Bronchial smooth muscle cell (primary cell): ENCODE results near the gene COX8C. TPM values are rescaled to one million over a fixed set of nuclear protein-coding genes. Genes with fewer than 3 reads are reported as not detected.

Source experiments
- total RNA-seq: library from RNA; depleted of rRNA; stranded (reverse); fragments of >200 nt; gene quantifications from 2 replicates; pipeline ENCODE4 v1.2.1, GENCODE V29; 2014

The COX8C gene, protein sequence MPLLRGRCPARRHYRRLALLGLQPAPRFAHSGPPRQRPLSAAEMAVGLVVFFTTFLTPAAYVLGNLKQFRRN
- total RNA-seq: not detected in 2 replicates

DNA sequence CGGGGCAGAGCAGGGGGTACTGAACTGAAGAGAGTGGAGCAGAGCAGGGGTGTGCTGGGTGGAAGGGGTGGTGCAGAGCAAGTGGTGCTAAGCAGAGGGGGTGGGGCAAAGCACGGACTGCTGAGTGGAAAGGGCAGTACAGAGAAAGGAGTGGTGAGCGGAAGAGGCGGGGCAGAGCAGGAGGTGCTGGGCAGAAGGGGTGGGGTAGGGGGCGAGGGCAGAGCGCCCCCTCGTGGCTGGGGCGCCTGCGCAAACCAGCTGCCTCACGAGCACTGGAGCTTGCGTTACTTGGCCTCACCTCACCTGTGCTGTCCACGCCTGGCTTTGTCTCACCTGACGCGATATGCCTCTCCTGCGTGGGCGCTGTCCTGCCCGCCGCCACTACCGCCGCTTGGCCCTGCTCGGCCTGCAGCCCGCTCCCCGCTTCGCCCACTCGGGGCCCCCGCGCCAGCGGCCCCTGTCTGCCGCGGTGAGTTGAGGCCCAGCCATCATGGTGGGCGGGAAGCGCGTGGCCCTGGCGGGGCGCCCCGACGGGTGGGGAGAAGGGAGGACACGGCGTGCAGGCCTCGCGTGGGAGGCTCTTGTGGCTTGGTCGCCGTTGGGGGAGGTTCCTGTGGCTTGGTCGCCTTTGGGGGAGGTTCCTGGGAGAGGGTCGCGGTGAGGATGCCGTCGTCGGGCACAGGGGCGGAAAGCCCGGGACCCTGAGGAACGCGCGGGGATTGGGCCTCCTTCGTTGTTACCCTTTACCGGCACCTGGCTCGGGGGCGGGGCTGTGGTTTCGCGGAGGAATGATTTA, at the start of gene COX8C:
Gene COX8C, plus strand, starts transcription at position 257 of the 796 bp plus-strand sequence. Its CDS starts 87 bp downstream, at position 344.

DNA sequence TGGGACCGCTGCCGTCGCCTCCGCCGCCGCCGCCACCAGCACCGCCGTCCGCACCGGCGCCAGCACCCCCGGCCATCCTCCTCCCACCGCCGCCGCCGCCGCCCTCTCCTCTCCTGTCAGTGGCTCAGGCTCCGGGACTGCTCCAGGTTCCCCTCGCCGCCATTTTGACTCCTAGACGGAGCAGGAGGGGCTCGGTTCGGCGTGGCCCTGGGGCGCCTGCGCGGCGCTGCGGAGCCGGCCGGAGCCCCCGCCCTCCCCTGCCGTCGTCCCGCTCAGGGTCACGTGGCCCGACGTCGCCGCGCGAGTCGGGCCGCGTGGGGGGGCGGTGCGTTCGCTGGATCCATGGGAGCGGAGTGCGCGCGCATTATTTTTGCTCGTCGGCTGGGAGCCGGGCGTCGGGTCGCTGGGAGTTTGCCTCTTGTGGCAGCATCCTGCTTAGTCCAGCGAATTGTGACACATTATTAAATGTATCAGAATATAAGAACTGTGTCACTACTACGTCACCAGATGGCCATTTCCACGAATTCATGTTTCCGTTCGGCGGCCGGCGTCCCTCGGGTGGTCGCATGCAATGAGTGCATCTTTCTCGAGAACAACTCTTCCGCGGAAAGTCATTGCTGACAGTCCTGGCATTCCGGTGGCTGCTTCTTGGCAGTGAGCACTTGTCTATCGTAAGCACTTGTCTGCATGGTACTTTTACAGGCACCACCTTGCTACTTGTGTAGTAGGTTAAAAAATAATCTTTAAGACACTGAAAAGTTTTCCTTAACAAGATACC, 13.9 kb upstream of the COX8C start, which contains the start of gene BTBD7:
Gene BTBD7, minus strand, starts transcription at position 184 of the 778 bp plus-strand sequence. CDS start 36,985 bp downstream, outside the sequence.

Other genes with a start within 250 kb of the COX8C start
- 5.4 and 9.8 TPM in 2 replicates for gene ITPK1, start 231.3 kb upstream of the COX8C start, total RNA-seq
- gene MOAP1, start 162.3 kb upstream of the COX8C start, total RNA-seq: 10.5 and 12.6 TPM in 2 replicates
- 7.6 and 8.2 TPM in 2 replicates for gene LYSET, start 161.9 kb upstream of the COX8C start, total RNA-seq
- 15.4 and 17.0 TPM in 2 replicates for gene GON7, start 140.1 kb upstream of the COX8C start, total RNA-seq
- 28.5 and 51.4 TPM in 2 replicates for gene UBR7, start 139.9 kb upstream of the COX8C start, total RNA-seq
- 16.9 and 18.4 TPM in 2 replicates for gene BTBD7, start 14.1 kb upstream of the COX8C start, total RNA-seq
- gene UNC79, start 83.8 kb downstream of the COX8C start, total RNA-seq: 0.16 and 0.17 TPM in 2 replicates